KOPT-K1 (cell line): ENCODE data around the gene CDCP2.

Experiments used
- H3K27ac ChIP-seq: fragments of 200-600 bp; sonication (generic); 2 replicates; pipeline ENCODE4 v1.5.1; 2016; ENCODE audit warnings: antibody characterized with exemption, mild to moderate bottlenecking, low read depth, low read length; ENCODE audit not compliant: poor library complexity, severe bottlenecking
- H3K36me3 ChIP-seq: fragments of 200-600 bp; sonication (generic); 2 replicates; pipeline ENCODE4 v1.5.1; 2017; ENCODE audit warnings: antibody characterized with exemption, mild to moderate bottlenecking, low read length, moderate library complexity; ENCODE audit not compliant: insufficient read depth
- H3K9me3 ChIP-seq: fragments of 200-600 bp; sonication (generic); 2 replicates; pipeline ENCODE4 v1.5.1; 2017; ENCODE audit warnings: antibody characterized with exemption, low read length, mild to moderate bottlenecking; ENCODE audit not compliant: insufficient read depth, poor library complexity, severe bottlenecking

The CDCP2 gene

DNA sequence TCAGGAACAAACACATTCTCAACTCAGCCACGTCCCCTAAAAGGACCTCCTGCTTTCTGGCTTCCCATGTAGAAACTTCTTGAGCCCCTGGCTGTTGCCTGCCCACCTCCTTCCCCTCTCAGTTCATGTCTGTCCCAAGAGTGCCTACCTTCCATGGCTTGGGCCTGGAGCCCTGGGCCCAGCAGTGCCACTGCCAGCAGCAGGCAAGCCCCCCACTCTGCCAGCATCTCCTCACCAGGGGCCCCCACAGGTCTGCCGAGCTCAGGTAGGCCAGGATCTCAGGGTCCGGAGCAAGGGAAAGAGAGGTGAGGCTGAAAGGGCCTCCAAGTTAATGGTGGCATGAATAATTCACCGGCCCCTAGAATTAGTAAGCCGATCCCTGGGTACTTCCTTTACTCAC lies at the start of gene CDCP2:
Gene CDCP2 (minus strand): TSS at position 305 of the 400 bp plus-strand sequence. CDS start 78 bp downstream, at position 227.
- Histone ChIP-seq H3K36me3 (no peaks in the 10 kb centered on the region), H3K9me3 (no peaks in the 10 kb centered on the region), H3K27ac (no peak within 1 kb of the TSS)

DNA sequence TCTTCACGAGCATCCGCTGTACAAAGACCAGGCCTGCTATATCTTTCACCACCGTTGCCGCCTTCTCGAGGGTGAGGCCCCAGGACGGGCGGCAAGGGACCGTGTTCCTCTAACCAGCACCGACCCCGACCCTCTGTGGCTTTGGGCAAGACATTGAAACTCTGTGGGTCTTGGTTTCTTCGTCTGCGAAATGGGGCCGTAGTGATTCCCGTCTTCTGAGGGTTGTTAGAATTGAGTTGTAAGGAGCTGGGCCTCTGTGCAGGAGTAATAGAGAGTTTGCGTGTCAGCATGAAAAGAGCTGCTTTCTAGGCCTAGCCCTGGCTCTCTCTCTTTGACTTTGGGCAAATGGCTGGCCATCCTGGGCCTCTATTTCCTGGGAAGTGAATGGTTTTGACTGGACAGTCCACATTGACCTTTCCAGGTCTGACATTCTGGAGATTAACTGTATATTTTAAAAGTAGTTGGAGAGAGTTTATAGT lies 47.8 kb upstream of the CDCP2 start:
- Histone ChIP-seq H3K36me3 (peaks cover 34% of the 10 kb centered on the region), H3K9me3 (no peaks in the 10 kb centered on the region), H3K27ac (peak overlapping the region; percentile 76)

DNA sequence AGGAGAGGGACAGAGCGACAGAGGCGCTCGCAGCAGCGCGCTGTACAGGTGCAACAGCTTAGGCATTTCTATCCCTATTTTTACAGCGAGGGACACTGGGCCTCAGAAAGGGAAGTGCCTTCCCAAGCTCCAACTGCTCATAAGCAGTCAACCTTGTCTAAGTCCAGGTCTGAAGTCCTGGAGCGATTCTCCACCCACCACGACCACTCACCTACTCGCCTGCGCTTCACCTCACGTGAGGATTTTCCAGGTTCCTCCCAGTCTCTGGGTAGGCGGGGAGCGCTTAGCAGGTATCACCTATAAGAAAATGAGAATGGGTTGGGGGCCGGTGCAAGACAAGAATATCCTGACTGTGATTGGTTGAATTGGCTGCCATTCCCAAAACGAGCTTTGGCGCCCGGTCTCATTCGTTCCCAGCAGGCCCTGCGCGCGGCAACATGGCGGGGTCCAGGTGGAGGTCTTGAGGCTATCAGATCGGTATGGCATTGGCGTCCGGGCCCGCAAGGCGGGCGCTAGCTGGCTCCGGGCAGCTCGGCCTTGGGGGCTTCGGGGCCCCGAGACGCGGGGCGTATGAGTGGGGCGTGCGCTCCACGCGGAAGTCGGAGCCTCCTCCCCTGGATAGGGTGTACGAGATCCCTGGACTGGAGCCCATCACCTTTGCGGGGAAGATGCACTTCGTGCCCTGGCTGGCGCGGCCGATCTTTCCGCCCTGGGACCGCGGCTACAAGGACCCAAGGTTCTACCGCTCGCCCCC lies 47.1 kb upstream of the CDCP2 start, which contains the start of the genes CYB5RL and MRPL37:
Gene CYB5RL (minus strand): TSS at position 266 of the 754 bp plus-strand sequence. CDS start 4,414 bp downstream, outside the sequence.
Gene MRPL37 (plus strand): TSS at position 403 of the 754 bp plus-strand sequence. CDS start 77 bp downstream, at position 480.
- H3K36me3 ChIP-seq: peaks cover 34% of the 10 kb centered on the region
- peak within 1 kb of the TSS; percentile 76 for H3K27ac ChIP-seq
- H3K9me3 ChIP-seq: no peaks in the 10 kb centered on the region

DNA sequence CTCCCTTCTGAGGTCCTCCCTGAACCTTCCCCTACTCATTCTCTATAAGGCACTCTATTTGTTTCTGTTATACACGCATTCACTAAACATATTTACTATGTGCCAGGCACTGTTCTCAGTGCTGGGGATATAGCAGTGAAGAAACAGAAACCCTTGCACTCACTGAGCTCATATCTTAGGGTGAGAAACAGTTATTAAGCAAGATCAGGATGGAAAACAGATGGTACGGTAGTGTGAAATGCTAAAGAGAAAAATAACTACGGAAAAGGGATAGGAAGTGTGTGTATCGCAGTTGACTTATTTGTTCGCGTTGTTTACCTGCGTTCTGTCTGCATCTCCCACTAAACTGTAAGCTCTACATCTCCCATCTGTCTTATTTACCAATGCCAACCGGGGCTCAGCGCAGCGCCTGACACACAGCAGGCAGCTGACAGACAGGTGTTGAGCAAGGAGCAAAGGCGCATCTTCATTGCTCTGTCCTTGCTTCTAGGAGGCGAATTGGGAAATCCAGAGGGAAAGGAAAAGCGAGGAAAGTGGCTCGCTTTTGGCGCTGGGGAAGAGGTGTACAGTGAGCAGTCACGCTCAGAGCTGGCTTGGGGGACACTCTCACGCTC lies 46.5 kb upstream of the CDCP2 start:
- Histone ChIP-seq H3K27ac (peak overlapping the region; percentile 76), H3K9me3 (no peaks in the 10 kb centered on the region), H3K36me3 (peaks cover 34% of the 10 kb centered on the region)

DNA sequence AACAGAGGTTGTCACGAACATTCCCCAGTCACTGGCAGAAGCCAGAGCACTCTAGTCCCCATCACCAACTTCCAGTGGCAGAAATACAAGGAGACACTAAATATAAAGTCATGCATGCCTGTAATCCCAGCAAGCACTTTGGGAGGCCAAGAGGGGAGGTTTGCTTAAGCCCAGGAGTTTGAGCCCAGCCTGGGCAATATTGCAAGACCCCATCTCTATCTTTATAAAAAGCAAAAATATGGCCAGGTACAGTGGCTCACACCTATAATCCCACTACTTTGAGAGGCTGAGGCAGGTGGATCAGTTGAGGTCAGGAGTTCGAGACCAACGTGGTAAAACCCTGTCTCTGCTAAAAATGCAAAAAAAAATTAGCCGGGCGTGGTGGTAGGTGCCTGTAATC lies 40.7 kb upstream of the CDCP2 start:
- H3K27ac ChIP-seq: no peak overlapping the region
- peaks cover 40% of the 10 kb centered on the region for H3K36me3 ChIP-seq
- H3K9me3 ChIP-seq: no peaks in the 10 kb centered on the region

DNA sequence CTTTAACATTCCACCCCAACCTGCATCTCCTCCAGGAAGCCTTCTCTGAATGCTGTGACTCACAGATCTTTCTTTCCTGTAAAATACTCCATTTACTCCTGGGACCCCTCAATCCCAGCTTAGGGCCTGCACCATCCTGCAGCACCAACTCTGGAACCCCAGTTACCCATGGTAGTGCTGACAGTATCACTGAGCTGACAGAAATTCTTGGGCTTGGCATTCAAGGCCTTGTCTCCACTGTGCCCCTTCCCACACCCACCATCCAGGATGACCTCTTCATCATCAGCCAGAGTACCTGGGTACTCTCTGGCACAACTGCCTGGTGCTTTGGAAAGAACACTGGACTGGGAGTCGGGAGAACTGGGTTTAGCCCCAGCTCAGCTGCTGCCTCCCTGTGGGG lies 38.7 kb upstream of the CDCP2 start:
- peaks cover 51% of the 10 kb centered on the region for H3K36me3 ChIP-seq
- no peaks in the 10 kb centered on the region for H3K9me3 ChIP-seq
- no peak overlapping the region for H3K27ac ChIP-seq

DNA sequence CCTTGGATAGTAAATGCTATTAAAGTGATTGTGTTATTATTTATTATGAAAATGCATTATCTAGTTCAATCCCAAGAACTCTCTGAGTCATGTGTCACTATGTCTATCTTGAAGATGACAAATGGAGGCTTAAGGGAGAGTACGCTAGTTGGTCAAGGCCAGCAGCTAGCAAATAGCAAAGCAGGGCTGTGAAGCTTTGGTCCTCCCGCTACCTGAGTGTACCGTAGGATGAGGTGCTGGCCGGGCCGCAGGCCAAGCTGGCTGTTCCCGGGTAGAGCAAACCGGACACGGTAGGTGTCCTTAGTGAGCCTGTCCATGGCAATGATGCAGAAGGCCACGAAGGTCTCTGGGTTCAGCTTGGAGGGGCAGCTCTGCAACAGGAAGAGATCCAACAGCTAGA lies 37.7 kb upstream of the CDCP2 start:
- Histone ChIP-seq H3K27ac (no peak overlapping the region), H3K9me3 (no peaks in the 10 kb centered on the region), H3K36me3 (peaks cover 48% of the 10 kb centered on the region)

DNA sequence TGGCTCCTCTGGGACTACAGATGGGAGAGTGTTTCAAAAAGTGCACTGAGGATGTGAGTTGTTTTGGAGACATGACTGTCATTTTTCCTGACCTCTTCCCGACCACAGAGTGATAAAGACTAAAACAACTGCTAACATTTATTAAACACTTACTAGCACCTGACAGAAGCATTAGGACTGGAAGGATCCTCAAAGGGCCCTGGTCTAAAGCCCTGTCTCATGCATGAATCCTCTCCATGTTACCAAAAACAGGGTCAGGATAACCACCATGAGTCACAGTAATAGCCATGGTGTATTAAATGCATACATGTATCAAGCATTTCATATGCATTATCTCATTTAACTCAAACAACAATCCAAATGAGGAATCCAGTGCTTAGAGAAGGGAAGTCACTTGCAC lies 35.5 kb upstream of the CDCP2 start:
- Histone ChIP-seq H3K9me3 (no peaks in the 10 kb centered on the region), H3K36me3 (peaks cover 33% of the 10 kb centered on the region; the same call in 1 of the 2 replicates), H3K27ac (no peak overlapping the region)

DNA sequence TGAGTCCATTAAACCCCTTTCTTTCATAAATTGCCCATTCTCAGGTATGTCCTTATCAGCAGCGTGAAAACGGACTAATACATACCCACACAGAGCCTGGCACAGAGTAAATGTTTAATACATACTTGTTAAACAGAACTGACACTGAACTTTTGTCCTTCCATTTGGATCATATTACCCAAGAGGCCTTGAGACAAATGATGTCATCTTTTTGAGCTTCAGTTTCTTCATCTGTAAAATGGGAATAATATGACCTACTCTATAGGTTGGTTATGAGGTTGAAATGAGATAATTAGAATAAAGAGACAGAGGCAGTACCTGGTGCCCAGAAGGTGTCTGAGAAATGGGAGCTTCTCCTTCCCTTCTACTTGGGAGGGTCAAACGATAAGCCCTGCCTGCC lies 33.3 kb upstream of the CDCP2 start:
- H3K9me3 ChIP-seq: no peaks in the 10 kb centered on the region
- no peak overlapping the region for H3K27ac ChIP-seq

DNA sequence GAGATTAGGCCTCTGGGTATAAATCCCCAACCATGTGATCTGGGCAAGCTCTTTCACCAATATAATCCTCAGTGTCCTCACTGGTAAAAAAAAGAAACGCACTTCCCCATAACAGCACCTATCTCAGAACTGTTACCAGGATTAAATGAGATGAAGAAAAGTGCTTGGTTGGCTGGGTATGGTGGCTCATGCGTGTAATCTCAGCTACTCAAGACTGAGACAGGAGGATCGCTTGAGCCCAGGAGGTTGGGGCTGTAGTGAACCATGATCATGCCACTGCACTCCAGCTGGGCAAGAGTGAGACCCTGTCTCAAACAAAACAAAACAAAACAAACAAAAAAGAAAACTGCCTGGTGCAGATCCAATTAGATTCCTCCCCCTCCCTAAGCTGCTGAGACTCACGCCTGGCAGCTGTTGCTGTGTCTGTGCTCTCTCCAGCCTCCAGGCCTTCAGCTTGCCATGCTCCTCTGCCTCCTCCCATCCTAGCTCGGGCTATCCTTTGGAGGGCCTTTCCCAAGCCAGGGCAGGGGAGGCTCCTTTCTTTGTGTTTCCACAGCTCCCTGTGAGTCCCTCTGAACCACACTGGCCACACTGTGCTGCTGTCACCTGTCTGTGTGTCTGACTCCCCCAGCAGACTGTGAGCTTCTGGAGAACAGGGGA lies 28.0 kb upstream of the CDCP2 start:
- H3K9me3 ChIP-seq: no peaks in the 10 kb centered on the region
- peaks cover 7% of the 10 kb centered on the region; the same call in 1 of the 2 replicates for H3K36me3 ChIP-seq
- no peak overlapping the region for H3K27ac ChIP-seq

More for the DNA sequence above, 33.3 kb upstream of the CDCP2 start:
- peaks cover 26% of the 10 kb centered on the region; the same call in 1 of the 2 replicates for H3K36me3 ChIP-seq

DNA sequence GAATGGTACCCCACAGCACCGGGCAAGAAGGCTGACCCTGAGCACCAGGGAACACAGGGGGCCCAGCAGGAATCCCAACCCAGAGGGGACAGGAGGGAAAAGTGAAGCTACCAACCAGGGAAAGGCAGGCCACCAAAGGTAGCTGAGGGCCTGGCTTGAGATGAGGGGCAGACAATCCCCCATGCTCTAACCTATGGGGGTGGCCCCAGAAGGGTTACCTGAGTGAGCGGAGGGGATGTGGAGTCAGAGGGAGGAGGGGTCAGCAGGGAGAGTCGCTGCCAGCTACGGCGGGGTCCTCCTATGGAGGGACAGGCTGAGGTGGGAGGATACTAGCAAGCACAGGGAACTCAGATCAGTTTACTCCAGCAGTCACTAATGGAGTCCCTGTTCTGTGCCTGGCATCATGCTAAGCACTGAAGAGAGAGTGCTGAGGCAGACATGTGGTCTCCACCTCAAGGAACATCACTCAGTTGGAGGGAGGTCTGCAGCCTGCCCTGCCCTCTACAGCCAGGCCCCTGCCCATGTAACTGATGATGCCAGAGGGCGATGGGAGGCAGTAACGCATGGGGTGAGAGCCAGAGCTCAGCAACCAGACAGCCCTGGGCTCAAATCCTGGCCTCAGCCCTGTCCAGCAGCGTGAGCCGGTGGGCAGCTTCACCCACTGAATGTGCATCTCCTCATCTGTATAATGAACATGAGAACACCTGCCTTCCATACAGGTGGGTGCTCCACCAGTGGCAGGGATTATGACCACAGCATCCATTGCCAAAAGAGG lies 25.7 kb upstream of the CDCP2 start:
- no peaks in the 10 kb centered on the region for H3K9me3 ChIP-seq
- peaks cover 7% of the 10 kb centered on the region; the same call in 1 of the 2 replicates for H3K36me3 ChIP-seq
- H3K27ac ChIP-seq: no peak overlapping the region

DNA sequence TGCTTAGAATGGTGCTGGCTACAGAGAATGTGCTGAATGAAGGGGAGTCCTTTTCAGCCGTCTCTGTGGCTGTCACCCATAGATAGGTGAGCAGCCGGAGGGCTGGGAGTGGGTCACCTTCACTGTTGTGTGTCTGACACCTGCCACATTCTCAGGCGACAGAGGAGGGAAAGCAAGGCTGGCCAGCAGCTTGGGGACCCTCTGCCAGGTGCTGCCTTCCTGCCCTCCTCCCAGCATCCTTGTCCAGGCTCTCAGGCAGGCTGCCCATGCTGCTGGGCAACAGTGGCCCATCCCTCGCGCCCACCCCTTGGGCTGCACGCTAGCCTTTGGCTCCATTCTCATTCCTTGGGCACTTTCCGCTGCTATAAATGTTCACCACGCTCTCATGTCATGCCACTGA lies 24.9 kb upstream of the CDCP2 start:
- H3K36me3 ChIP-seq: peaks cover 7% of the 10 kb centered on the region; the same call in 1 of the 2 replicates
- H3K9me3 ChIP-seq: no peaks in the 10 kb centered on the region
- no peak overlapping the region for H3K27ac ChIP-seq

DNA sequence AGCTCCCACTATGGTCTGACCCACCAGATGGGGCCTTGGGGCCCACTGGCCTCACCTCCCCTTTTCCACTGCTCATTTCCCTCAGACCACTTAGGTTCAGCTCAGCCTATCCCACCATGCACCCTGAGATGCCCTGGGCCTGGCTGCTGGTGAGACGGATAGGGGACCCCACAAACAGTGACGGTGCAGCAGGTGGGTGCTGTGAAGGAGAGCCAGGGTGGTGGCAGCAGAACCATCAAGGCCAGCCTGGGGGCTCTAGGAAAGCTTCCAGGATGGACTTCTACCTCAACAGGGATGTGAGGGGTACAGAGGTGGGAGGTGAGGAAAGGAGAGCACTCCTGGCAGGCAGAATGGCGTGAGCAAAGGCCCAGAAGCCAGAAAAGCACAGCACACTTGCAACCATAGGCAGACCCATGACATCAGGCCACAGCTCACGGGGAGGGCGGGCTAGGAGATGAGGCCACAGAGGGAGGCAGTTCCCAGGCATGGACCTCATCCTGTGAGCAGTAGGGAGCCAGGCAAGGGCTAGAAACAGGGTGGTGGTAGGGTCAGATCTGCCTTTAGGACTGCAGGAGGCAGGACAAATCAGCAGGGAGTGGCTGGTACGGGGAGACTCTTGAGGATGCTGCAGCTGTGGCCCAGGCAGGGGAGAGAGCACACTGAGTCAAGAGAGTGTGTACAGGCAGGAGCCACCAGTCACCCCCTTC lies 24.0 kb upstream of the CDCP2 start:
- Histone ChIP-seq H3K9me3 (no peaks in the 10 kb centered on the region), H3K36me3 (peaks cover 7% of the 10 kb centered on the region; the same call in 1 of the 2 replicates), H3K27ac (no peak overlapping the region)

DNA sequence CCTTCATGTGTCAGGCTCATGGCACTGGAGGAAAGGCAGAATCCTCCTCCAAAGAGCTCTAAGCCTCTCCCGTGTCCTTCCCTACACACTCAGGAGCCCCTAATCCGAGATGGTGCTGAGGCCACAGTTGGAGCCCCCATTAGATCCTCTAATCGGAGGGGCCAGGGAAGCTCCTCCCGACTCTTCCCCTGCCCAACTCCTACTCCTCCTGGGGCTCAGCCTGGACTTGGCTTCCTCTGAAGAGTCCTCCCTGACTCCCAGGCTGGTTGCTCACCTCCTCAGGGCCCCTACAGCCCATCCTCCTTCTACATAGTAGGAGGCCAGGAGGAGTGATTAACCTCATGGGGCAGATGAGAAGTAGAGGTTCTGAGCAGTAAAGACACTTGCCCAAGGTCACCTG lies 21.3 kb upstream of the CDCP2 start:
- no peaks in the 10 kb centered on the region for H3K9me3 ChIP-seq
- no peak overlapping the region for H3K27ac ChIP-seq
- peaks cover 6% of the 10 kb centered on the region; the same call in 1 of the 2 replicates for H3K36me3 ChIP-seq
